HepG2 (cell line): ENCODE measurements around the gene ZNF341. TPM values are rescaled to one million over a fixed set of nuclear protein-coding genes. Genes with fewer than 3 reads are reported as not detected.

Experiments
- EP300 ChIP-seq, 3 experiments: sonication (generic) in 1 of 3; formaldehyde crosslinking in 1 of 3; IDR thresholded peaks; 2 replicates each; pipeline versions ENCODE4 v1.5.1 to v1.6.1; 2011 to 2020; ENCODE audit warnings: low read depth in 2 of 3, low read length in 2 of 3, borderline replicate concordance in 1 of 3, improper control_type of control experiment in 1 of 3, mild to moderate bottlenecking in 1 of 3, missing genetic modification reagents in 1 of 3, moderate library complexity in 1 of 3
- FOXP1 ChIP-seq, 2 experiments: fragments of 450-650 bp in 1 of 2; IDR thresholded peaks; 2 replicates each; pipeline ENCODE4 v1.6.1; 2017 to 2018; ENCODE audit warnings: antibody characterized with exemption in 1 of 2
- HMG20A ChIP-seq: IDR thresholded peaks from 2 replicates; pipeline ENCODE4 v1.6.1; 2016; ENCODE audit warnings: borderline replicate concordance
- IRF2 ChIP-seq: IDR thresholded peaks from 2 replicates; pipeline ENCODE4 v1.6.1; 2018; ENCODE audit warnings: missing genetic modification reagents, missing compliant biosample characterization
- KDM2A ChIP-seq: sonication (generic); formaldehyde crosslinking; IDR thresholded peaks from 2 replicates; pipeline ENCODE4 v1.4.0; 2020; ENCODE audit warnings: low read depth, missing genetic modification reagents, borderline replicate concordance
- KMT2A ChIP-seq: sonication (generic); formaldehyde crosslinking; IDR thresholded peaks from 2 replicates; pipeline ENCODE4 v1.4.0; 2020; ENCODE audit warnings: missing genetic modification reagents
- MED1 ChIP-seq: sonication (generic); formaldehyde crosslinking; IDR thresholded peaks from 2 replicates; pipeline ENCODE4 v1.4.0; 2020; ENCODE audit warnings: missing genetic modification reagents
- RARA ChIP-seq: IDR thresholded peaks from 2 replicates; pipeline ENCODE4 v1.6.1; 2016; ENCODE audit warnings: missing genetic modification reagents, missing compliant biosample characterization
- RCOR2 ChIP-seq: IDR thresholded peaks from 2 replicates; pipeline ENCODE4 v1.6.1; 2016; ENCODE audit warnings: missing biosample characterization, missing genetic modification reagents
- RXRB ChIP-seq: IDR thresholded peaks from 2 replicates; pipeline ENCODE4 v1.6.1; 2016; ENCODE audit warnings: borderline replicate concordance, missing genetic modification reagents, missing compliant biosample characterization
- SALL1 ChIP-seq: sonication (generic); formaldehyde crosslinking; IDR thresholded peaks from 2 replicates; pipeline ENCODE4 v1.8.0; 2022; ENCODE audit warnings: mild to moderate bottlenecking, missing genetic modification reagents
- SAP130 ChIP-seq: IDR thresholded peaks from 2 replicates; pipeline ENCODE4 v1.6.1; 2016; ENCODE audit warnings: low read depth
- SIN3A ChIP-seq: IDR thresholded peaks from 2 replicates; pipeline ENCODE4 v1.6.1; 2011; ENCODE audit warnings: low read depth, mild to moderate bottlenecking, control low read depth, low read length, borderline replicate concordance
- SOX13 ChIP-seq, 3 experiments: fragments of 450-650 bp in 1 of 3; sonication (generic) in 1 of 3; formaldehyde crosslinking in 1 of 3; IDR thresholded peaks in 2 of 3; conservative IDR thresholded peaks in 1 of 3; 2 replicates each; pipeline versions ENCODE4 v1.5.0 to v1.6.1; 2016 to 2020; ENCODE audit warnings: antibody characterized with exemption in 1 of 3, mild to moderate bottlenecking in 1 of 3, missing compliant biosample characterization in 1 of 3, missing genetic modification reagents in 1 of 3, moderate library complexity in 1 of 3
- SRSF1 ChIP-seq: fragments of 200-400 bp; formaldehyde crosslinking; optimal IDR thresholded peaks from 2 replicates; pipeline ENCODE3; 2017; ENCODE audit warnings: mild to moderate bottlenecking, low read depth, low read length, moderate library complexity
- TEAD3 ChIP-seq: optimal IDR thresholded peaks from 2 replicates; pipeline ENCODE3; 2016; ENCODE audit warnings: borderline replicate concordance
- ZNF510 ChIP-seq: sonication (generic); formaldehyde crosslinking; IDR thresholded peaks from 2 replicates; pipeline ENCODE4 v1.4.0; 2020; ENCODE audit warnings: low read depth, mild to moderate bottlenecking, missing genetic modification reagents
- ZNF660 ChIP-seq: sonication (generic); formaldehyde crosslinking; IDR thresholded peaks from 2 replicates; pipeline ENCODE4 v1.5.1; 2020; ENCODE audit warnings: mild to moderate bottlenecking, low read depth, missing genetic modification reagents, borderline replicate concordance
- ZSCAN12 ChIP-seq: sonication (generic); formaldehyde crosslinking; IDR thresholded peaks from 2 replicates; pipeline ENCODE4 v1.9.0; 2021; ENCODE audit warnings: mild to moderate bottlenecking, missing genetic modification reagents
- polyA plus RNA-seq, 8 experiments: library from polyadenylated mRNA; depleted of rRNA in 3 of 8; stranded (reverse) in 7 of 8; unstranded in 1 of 8; fragments of >200 nt; fragmentation: Illumina TruSeq in 4 of 8; extraction: Trizol in 4 of 8; gene quantifications; 2 replicates each; pipeline versions ENCODE4 v1.2.1 to v1.2.3, GENCODE V29; 2011 to 2016; ENCODE audit warnings: low read depth in 4 of 8, missing spikeins in 1 of 8, mixed read lengths in 1 of 8; ENCODE audit not compliant: insufficient read depth in 1 of 8
- total RNA-seq, 5 experiments: library from RNA; depleted of rRNA; stranded (reverse); fragments of >200 nt; fragmentation: Illumina TruSeq; extraction: Trizol; gene quantifications; 2 replicates each; pipeline ENCODE4 v1.2.3, GENCODE V29; 2016; ENCODE audit warnings: low read depth in 1 of 5
- TF ChIP-seq, protein P1 (sequence below): sonication (generic); formaldehyde crosslinking; IDR thresholded peaks from 2 replicates; pipeline ENCODE4 v1.4.0; 2020; ENCODE audit warnings: missing genetic modification reagents
- TF ChIP-seq, protein P2 (sequence below): sonication (generic); formaldehyde crosslinking; IDR thresholded peaks from 2 replicates; pipeline ENCODE4 v1.4.0; 2020; ENCODE audit warnings: missing genetic modification reagents
- TF ChIP-seq, protein P3 (sequence below): IDR thresholded peaks from 2 replicates; pipeline ENCODE4 v1.6.1; 2018; ENCODE audit warnings: missing genetic modification reagents, mild to moderate bottlenecking, missing compliant biosample characterization
- TF ChIP-seq, protein P4 (sequence below): IDR thresholded peaks from 2 replicates; pipeline ENCODE4 v1.6.1; 2016; ENCODE audit warnings: mild to moderate bottlenecking

The ZNF341 gene
- total and polyA plus RNA-seq, 2 of the 13 experiments (the other 11 are each of a cell fraction or from before 2014, with no cell fraction given): 1.1 to 2.2 TPM

DNA sequence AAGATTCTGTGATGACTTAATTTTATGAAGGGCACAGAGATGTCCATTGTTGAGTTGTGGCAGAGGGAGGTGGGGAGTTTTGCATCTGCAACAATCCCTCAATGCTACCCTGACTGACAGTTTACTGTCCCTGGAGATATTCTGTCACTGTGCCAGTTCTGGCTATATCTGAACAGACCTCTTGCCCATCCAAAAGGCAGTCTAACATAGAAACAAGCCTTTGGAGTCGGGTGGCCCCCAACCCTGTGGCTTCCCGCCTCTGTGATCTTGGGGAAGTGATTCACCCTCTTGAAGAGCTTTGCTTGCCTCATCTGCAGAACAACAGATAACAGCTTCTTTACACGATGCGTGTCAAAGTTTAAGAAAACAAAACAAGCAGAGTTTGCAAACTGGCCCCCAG, 41.8 kb upstream of the ZNF341 start (continued):
- TF ChIP-seq, protein P1, sequence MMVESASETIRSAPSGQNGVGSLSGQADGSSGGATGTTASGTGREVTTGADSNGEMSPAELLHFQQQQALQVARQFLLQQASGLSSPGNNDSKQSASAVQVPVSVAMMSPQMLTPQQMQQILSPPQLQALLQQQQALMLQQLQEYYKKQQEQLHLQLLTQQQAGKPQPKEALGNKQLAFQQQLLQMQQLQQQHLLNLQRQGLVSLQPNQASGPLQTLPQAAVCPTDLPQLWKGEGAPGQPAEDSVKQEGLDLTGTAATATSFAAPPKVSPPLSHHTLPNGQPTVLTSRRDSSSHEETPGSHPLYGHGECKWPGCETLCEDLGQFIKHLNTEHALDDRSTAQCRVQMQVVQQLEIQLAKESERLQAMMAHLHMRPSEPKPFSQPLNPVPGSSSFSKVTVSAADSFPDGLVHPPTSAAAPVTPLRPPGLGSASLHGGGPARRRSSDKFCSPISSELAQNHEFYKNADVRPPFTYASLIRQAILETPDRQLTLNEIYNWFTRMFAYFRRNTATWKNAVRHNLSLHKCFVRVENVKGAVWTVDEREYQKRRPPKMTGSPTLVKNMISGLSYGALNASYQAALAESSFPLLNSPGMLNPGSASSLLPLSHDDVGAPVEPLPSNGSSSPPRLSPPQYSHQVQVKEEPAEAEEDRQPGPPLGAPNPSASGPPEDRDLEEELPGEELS: peak; percentile 67
- TF ChIP-seq SOX13 (IDR thresholded peaks at IDR 0.05) (0 out of 2 replicates have a peak, but pooled peaks have one; percentile 36), SOX13 (CRISPR knock-in tag; conservative IDR thresholded peaks at IDR 0.05 in 1 of 2, IDR thresholded peaks at IDR 0.05 in 1 of 2) (peak in 1 of 2 experiments; percentile 47; a peak in 1 of 4 replicates), SRSF1 (no peak), FOXP1 (IDR thresholded peaks at IDR 0.05) (no peak), FOXP1 (CRISPR knock-in tag; IDR thresholded peaks at IDR 0.05) (peak; percentile 76), IRF2 (CRISPR knock-in tag) (no peak), RXRB (peak; percentile 50; the same call in 1 of the 2 replicates), ZNF510 (CRISPR knock-in tag) (0 out of 2 replicates have a peak, but pooled peaks have one; percentile 36), EP300 (IDR thresholded peaks at IDR 0.05; ENCODE audit: low read depth in 2 of 2, low read length in 2 of 2) (peak in 1 of 2 experiments; percentile 76; a peak in 2 of 4 replicates), EP300 (CRISPR knock-in tag; IDR thresholded peaks at IDR 0.05; ENCODE audit: borderline replicate concordance) (no peak; the same call in 1 of the 2 replicates), KDM2A (CRISPR knock-in tag) (peak; percentile 49; the same call in 1 of the 2 replicates), MED1 (CRISPR knock-in tag) (peak; percentile 44), TEAD3 (CRISPR knock-in tag) (peak; percentile 25), KMT2A (0 out of 2 replicates have a peak, but pooled peaks have one; percentile 9), SIN3A (0 out of 2 replicates have a peak, but pooled peaks have one; percentile 2), SAP130 (CRISPR knock-in tag) (peak; percentile 62; the same call in 1 of the 2 replicates), ZSCAN12 (no peak), RCOR2 (0 out of 2 replicates have a peak, but pooled peaks have one; percentile 49), RARA (CRISPR knock-in tag) (peak; percentile 27; the same call in 1 of the 2 replicates), ZNF660 (CRISPR knock-in tag) (no peak), SALL1 (CRISPR knock-in tag) (peak; percentile 69), HMG20A (CRISPR knock-in tag) (peak; percentile 25; the same call in 1 of the 2 replicates)
- TF ChIP-seq, protein P2, sequence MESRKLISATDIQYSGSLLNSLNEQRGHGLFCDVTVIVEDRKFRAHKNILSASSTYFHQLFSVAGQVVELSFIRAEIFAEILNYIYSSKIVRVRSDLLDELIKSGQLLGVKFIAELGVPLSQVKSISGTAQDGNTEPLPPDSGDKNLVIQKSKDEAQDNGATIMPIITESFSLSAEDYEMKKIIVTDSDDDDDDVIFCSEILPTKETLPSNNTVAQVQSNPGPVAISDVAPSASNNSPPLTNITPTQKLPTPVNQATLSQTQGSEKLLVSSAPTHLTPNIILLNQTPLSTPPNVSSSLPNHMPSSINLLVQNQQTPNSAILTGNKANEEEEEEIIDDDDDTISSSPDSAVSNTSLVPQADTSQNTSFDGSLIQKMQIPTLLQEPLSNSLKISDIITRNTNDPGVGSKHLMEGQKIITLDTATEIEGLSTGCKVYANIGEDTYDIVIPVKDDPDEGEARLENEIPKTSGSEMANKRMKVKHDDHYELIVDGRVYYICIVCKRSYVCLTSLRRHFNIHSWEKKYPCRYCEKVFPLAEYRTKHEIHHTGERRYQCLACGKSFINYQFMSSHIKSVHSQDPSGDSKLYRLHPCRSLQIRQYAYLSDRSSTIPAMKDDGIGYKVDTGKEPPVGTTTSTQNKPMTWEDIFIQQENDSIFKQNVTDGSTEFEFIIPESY (CRISPR knock-in tag): peak; percentile 21; the same call in 1 of the 2 replicates
- TF ChIP-seq, protein P3, sequence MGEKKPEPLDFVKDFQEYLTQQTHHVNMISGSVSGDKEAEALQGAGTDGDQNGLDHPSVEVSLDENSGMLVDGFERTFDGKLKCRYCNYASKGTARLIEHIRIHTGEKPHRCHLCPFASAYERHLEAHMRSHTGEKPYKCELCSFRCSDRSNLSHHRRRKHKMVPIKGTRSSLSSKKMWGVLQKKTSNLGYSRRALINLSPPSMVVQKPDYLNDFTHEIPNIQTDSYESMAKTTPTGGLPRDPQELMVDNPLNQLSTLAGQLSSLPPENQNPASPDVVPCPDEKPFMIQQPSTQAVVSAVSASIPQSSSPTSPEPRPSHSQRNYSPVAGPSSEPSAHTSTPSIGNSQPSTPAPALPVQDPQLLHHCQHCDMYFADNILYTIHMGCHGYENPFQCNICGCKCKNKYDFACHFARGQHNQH (CRISPR knock-in tag): 0 out of 2 replicates have a peak, but pooled peaks have one; percentile 16
- TF ChIP-seq, protein P4, sequence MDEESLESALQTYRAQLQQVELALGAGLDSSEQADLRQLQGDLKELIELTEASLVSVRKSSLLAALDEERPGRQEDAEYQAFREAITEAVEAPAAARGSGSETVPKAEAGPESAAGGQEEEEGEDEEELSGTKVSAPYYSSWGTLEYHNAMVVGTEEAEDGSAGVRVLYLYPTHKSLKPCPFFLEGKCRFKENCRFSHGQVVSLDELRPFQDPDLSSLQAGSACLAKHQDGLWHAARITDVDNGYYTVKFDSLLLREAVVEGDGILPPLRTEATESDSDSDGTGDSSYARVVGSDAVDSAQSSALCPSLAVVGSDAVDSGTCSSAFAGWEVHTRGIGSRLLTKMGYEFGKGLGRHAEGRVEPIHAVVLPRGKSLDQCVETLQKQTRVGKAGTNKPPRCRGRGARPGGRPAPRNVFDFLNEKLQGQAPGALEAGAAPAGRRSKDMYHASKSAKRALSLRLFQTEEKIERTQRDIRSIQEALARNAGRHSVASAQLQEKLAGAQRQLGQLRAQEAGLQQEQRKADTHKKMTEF: peak; percentile 51
